ENCODE results near the gene C1orf141.

DNA sequence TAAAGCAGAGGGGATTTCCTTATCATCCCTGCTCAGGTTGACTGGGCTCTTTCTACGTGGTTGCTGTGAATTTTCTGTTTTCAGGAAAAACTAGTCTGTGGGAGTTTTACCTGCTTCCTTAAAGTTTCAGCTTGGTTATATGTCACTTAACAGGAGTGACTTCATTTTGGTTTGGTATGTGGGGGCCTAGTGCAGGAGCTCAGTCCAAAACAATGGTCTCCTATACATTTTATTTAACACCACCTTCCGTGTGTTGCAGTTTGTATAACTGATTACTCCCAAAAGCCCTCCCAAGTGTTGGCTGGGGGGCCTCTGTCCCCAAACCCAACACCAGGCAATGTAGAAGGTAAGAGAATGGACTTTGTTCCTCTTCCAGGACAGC, 36.8 kb upstream of the C1orf141 start:
- TF ChIP-seq, protein P1, sequence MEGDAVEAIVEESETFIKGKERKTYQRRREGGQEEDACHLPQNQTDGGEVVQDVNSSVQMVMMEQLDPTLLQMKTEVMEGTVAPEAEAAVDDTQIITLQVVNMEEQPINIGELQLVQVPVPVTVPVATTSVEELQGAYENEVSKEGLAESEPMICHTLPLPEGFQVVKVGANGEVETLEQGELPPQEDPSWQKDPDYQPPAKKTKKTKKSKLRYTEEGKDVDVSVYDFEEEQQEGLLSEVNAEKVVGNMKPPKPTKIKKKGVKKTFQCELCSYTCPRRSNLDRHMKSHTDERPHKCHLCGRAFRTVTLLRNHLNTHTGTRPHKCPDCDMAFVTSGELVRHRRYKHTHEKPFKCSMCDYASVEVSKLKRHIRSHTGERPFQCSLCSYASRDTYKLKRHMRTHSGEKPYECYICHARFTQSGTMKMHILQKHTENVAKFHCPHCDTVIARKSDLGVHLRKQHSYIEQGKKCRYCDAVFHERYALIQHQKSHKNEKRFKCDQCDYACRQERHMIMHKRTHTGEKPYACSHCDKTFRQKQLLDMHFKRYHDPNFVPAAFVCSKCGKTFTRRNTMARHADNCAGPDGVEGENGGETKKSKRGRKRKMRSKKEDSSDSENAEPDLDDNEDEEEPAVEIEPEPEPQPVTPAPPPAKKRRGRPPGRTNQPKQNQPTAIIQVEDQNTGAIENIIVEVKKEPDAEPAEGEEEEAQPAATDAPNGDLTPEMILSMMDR (conservative IDR thresholded peaks at IDR 0.05) = no peak
- TF ChIP-seq ZFX (IDR thresholded peaks at IDR 0.05) = no peak

Measured in C4-2B (cell line).